IMR-90 (cell line): ENCODE results near the gene PSG2. TPM values are rescaled to one million over a fixed set of nuclear protein-coding genes. Genes with fewer than 3 reads are reported as not detected.
"Not testable (repeated sequence)": the region's sequence is repeated elsewhere in the genome, so short reads cannot be mapped to it uniquely, and the experiment has no call there.

Experiments
- ATAC-seq: fragments of 200-7000 bp; cut with Tn5 transposase; 2 replicates; pipeline ENCODE4 v1.9.1; 2020; ENCODE audit warnings: low read depth, mild to moderate bottlenecking, moderate library complexity
- BruUV-seq: library from RNA; stranded (reverse); fragments of 400-500 nt; replicated peaks from 2 replicates; lab custom pipeline; 2021; lab: Mats Ljungman, UMichigan
- CTCF ChIA-PET: fragments of 300-600 bp; formaldehyde crosslinking; extraction: SDS; loops from one replicate; lab custom pipeline; 2021; ENCODE audit warnings: antibody characterized with exemption; lab: Yijun Ruan, JAX
- POLR2A ChIA-PET: fragments of 300-600 bp; sonication (Branson Sonifier 250); formaldehyde crosslinking; loops from one replicate; lab custom pipeline; 2022; ENCODE audit warnings: antibody characterized with exemption; ENCODE audit not compliant: unreplicated experiment; lab: Charles Lee
- DNase-seq: peaks from one replicate; pipeline ENCODE4 v3.0.0; 2013
- H2AFZ ChIP-seq: replicated peaks from 2 replicates; pipeline ENCODE3; 2013; ENCODE audit warnings: low read length, mild to moderate bottlenecking; ENCODE audit not compliant: poor library complexity
- H2AK5ac ChIP-seq: 2 replicates; pipeline ENCODE4 v1.6.1; 2013; ENCODE audit warnings: low read depth, low read length, inconsistent platforms
- H2AK9ac ChIP-seq: replicated peaks from 2 replicates; pipeline ENCODE3; 2013; ENCODE audit warnings: mild to moderate bottlenecking, low read depth, low read length, moderate library complexity; ENCODE audit not compliant: poor library complexity
- H2BK120ac ChIP-seq: 2 replicates; pipeline ENCODE4 v1.6.1; 2013; ENCODE audit warnings: low read depth, low read length, inconsistent platforms
- H2BK15ac ChIP-seq: 3 replicates; pipeline ENCODE4 v1.6.1; 2013; ENCODE audit warnings: low read depth, low read length, inconsistent platforms
- H2BK20ac ChIP-seq: 2 replicates; pipeline ENCODE4 v1.6.1; 2013; ENCODE audit warnings: low read depth, mild to moderate bottlenecking, inconsistent platforms, low read length, moderate library complexity
- H2BK5ac ChIP-seq: 2 replicates; pipeline ENCODE4 v1.6.1; 2013; ENCODE audit warnings: mild to moderate bottlenecking, low read depth, low read length, inconsistent platforms; ENCODE audit not compliant: poor library complexity, severe bottlenecking
- H3K14ac ChIP-seq: replicated peaks from 2 replicates; pipeline ENCODE4 v1.6.1; 2013; ENCODE audit warnings: low read depth, low read length, inconsistent platforms
- H3K18ac ChIP-seq: 2 replicates; pipeline ENCODE4 v1.6.1; 2013; ENCODE audit warnings: low read depth, low read length, control low read depth
- H3K23ac ChIP-seq: 2 replicates; pipeline ENCODE4 v1.6.1; 2013; ENCODE audit warnings: low read depth, low read length, inconsistent platforms
- H3K27ac ChIP-seq: 2 replicates; pipeline ENCODE4 v1.5.1; 2013; ENCODE audit warnings: mild to moderate bottlenecking, control low read depth, low read length; ENCODE audit not compliant: insufficient read depth
- H3K27me3 ChIP-seq: 2 replicates; pipeline ENCODE4 v1.6.1; 2013; ENCODE audit warnings: low read length; ENCODE audit not compliant: control insufficient read depth, insufficient read depth
- H3K36me3 ChIP-seq: 2 replicates; pipeline ENCODE4 v1.6.1; 2013; ENCODE audit warnings: low read length, mixed read lengths; ENCODE audit not compliant: control insufficient read depth, insufficient read depth
- H3K4ac ChIP-seq: 2 replicates; pipeline ENCODE4 v1.6.1; 2013; ENCODE audit warnings: low read depth, low read length, inconsistent platforms
- H3K4me1 ChIP-seq: 2 replicates; pipeline ENCODE4 v1.6.1; 2013; ENCODE audit warnings: low read length, mixed read lengths; ENCODE audit not compliant: control insufficient read depth, insufficient read depth
- H3K4me2 ChIP-seq: 2 replicates; pipeline ENCODE4 v1.6.1; 2013; ENCODE audit warnings: low read depth, mild to moderate bottlenecking, control low read depth, low read length, moderate library complexity
- H3K4me3 ChIP-seq: 2 replicates; pipeline ENCODE4 v1.5.1; 2013; ENCODE audit warnings: low read depth, mild to moderate bottlenecking, control low read depth, low read length, moderate library complexity; ENCODE audit not compliant: insufficient read depth
- H3K56ac ChIP-seq: 2 replicates; pipeline ENCODE4 v1.6.1; 2013; ENCODE audit warnings: low read length, inconsistent platforms; ENCODE audit not compliant: insufficient read depth; ENCODE audit errors: extremely low read depth
- H3K79me1 ChIP-seq, 2 experiments: 2 replicates each; pipeline ENCODE4 v1.6.1; 2013; ENCODE audit warnings: low read length in 2 of 2, inconsistent platforms in 1 of 2, low read depth in 1 of 2
- H3K9ac ChIP-seq: 2 replicates; pipeline ENCODE4 v1.6.1; 2013; ENCODE audit warnings: low read depth, low read length, control low read depth
- H3K9me1 ChIP-seq: 2 replicates; pipeline ENCODE4 v1.6.1; 2013; ENCODE audit warnings: low read length, inconsistent platforms; ENCODE audit not compliant: insufficient read depth
- H3K9me3 ChIP-seq: 2 replicates; pipeline ENCODE4 v1.6.1; 2013; ENCODE audit warnings: low read length; ENCODE audit not compliant: control insufficient read depth, insufficient read depth
- H4K20me1 ChIP-seq: 2 replicates; pipeline ENCODE4 v1.6.1; 2013; ENCODE audit warnings: low read length, inconsistent platforms; ENCODE audit not compliant: insufficient read depth
- H4K5ac ChIP-seq: 2 replicates; pipeline ENCODE4 v1.6.1; 2013; ENCODE audit warnings: mild to moderate bottlenecking, low read depth, low read length, control low read depth
- H4K8ac ChIP-seq, 2 experiments: 2 replicates each; pipeline ENCODE4 v1.6.1; 2013; ENCODE audit warnings: low read depth in 2 of 2, low read length in 2 of 2, control low read depth in 1 of 2, inconsistent platforms in 1 of 2
- H4K91ac ChIP-seq: 2 replicates; pipeline ENCODE4 v1.6.1; 2013; ENCODE audit warnings: low read depth, low read length, inconsistent platforms; ENCODE audit not compliant: insufficient read depth
- dilution Hi-C: fragments of 300-500 bp; cut with HindIII; formaldehyde crosslinking; loops from one replicate; pipeline ENCODE4 v1.14.3; 2018; ENCODE audit warnings: low sequenced_read_pairs; ENCODE audit not compliant: unreplicated experiment
- in situ Hi-C: fragments of 300-500 bp; cut with MboI; formaldehyde crosslinking; loops from 3 replicates; pipeline ENCODE4 v1.14.3; 2019; ENCODE audit warnings: low sequenced_read_pairs, inconsistent platforms, mixed read lengths
- intact Hi-C: fragments of 100-400 bp; cut with micrococcal nuclease; formaldehyde crosslinking; loops from 2 replicates; pipeline ENCODE4 v1.10.0; 2022
- polyA plus RNA-seq, 3 experiments: library from polyadenylated mRNA; depleted of rRNA; stranded (reverse); fragments of >200 nt; gene quantifications; 2 replicates each; pipeline ENCODE4 v1.2.3, GENCODE V29; 2012; ENCODE audit warnings: low replicate concordance in 1 of 3
- total RNA-seq: library from RNA; depleted of rRNA; stranded (reverse); fragments of >200 nt; gene quantifications from 2 replicates; pipeline ENCODE4 v1.2.3, GENCODE V29; 2012

Gene PSG2
- total and polyA plus RNA-seq, 2 of the 4 experiments (the other 2 are of a cell fraction): 0.18 to 0.31 TPM

DNA sequence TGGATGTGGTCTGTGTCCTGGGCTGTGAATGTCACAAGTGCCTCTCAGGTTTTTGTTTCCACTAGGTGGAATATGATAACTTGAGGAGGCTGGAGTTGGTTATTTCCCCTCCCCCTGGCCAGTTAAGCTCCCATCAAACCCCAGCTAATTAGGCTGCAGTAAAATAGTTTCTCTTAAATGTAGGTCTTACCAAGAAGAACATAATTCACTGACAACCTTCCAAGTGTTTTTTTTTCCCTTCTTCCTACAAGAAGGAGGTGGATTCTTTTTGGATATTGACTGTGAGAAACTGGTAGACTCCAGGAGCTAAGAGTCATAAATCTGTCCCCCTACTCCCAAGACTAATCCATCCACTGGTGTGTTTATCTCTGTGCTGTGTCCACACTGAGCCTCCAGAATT, 15.9 kb upstream of the PSG2 start:
- H3K4me3 ChIP-seq, intact Hi-C loops, H4K20me1 ChIP-seq, H2AK9ac ChIP-seq, H3K14ac ChIP-seq, H2AK5ac ChIP-seq, dilution Hi-C loops, H4K91ac ChIP-seq, DNase-seq, ATAC-seq, H3K18ac ChIP-seq, H3K27ac ChIP-seq, H3K9ac ChIP-seq, H3K27me3 ChIP-seq, H3K9me1 ChIP-seq, H4K5ac ChIP-seq, H3K23ac ChIP-seq, H2BK15ac ChIP-seq, H2BK120ac ChIP-seq, H3K4me1 ChIP-seq, H3K79me1 ChIP-seq, H2AFZ ChIP-seq, H3K36me3 ChIP-seq, BruUV-seq, H2BK5ac ChIP-seq, CTCF ChIA-PET, H3K4ac ChIP-seq, H3K56ac ChIP-seq, H3K9me3 ChIP-seq, H3K4me2 ChIP-seq: not testable (repeated sequence)
- POLR2A ChIA-PET: interaction anchor here (0.7 kb wide), 1 partner anchor 203 kb away, joined by 4 read pairs; no protein-coding TSS in a partner anchor
- Histone ChIP-seq H4K8ac (0 out of 4 replicates have a peak overlapping the region, but pooled peaks of 1 of the 2 experiments have one; percentile 4), H2BK20ac (0 out of 2 replicates have a peak overlapping the region, but pooled peaks have one; percentile 53)
- in situ Hi-C loops: loop anchor here (25.0 kb wide), 1 partner anchor 311 kb away; no protein-coding TSS in a partner anchor
